HepG2 (cell line): ENCODE results near the gene PSMG3. TPM values are rescaled to one million over a fixed set of nuclear protein-coding genes. Genes with fewer than 3 reads are reported as not detected.

ENCODE experiments used
- ATAC-seq: fragments of 200-7000 bp; cut with Tn5 transposase; 3 replicates; pipeline ENCODE4 v1.9.1; 2020; ENCODE audit warnings: mild to moderate bottlenecking, moderate library complexity
- BruUV-seq: library from RNA; stranded (reverse); fragments of 400-500 nt; replicated peaks from 2 replicates; lab custom pipeline; 2021; lab: Mats Ljungman, UMichigan
- CTCF ChIA-PET: fragments of 300-600 bp; formaldehyde crosslinking; extraction: SDS; loops from one replicate; lab custom pipeline; 2021; ENCODE audit warnings: low total read pairs, inconsistent platforms, low intra/inter-chr PET ratio; lab: Yijun Ruan, JAX
- POLR2A ChIA-PET: fragments of 350-600 bp; sonication (Branson Sonifier 250); formaldehyde crosslinking; loops from one replicate; lab custom pipeline; 2020; ENCODE audit warnings: antibody characterized with exemption, inconsistent platforms; lab: Yijun Ruan, JAX
- DNase-seq: peaks from one replicate; pipeline ENCODE4 v3.0.0-alpha.2; 2015; ENCODE audit warnings: low spot score
- FAIRE-seq: peaks from 3 replicates; lab custom pipeline; 2011; peaks lifted over from hg19 to GRCh38; lab: Jason Lieb, UNC
- H2AFZ ChIP-seq: one replicate; pipeline ENCODE4 v1.6.1; 2011; ENCODE audit warnings: low read length, inconsistent platforms
- H3K27ac ChIP-seq: fragments of 300-600 bp; 3 replicates; pipeline ENCODE4 v1.8.0; 2011; ENCODE audit warnings: mixed run types, mild to moderate bottlenecking, mixed read lengths, low read length, inconsistent platforms; ENCODE audit not compliant: insufficient read depth; ENCODE audit errors: extremely low read length
- H3K27me3 ChIP-seq, 2 experiments: fragments of 200-600 bp in 1 of 2; 2 replicates in 1 of 2; 3 replicates in 1 of 2; pipeline versions ENCODE4 v1.6.0 to v1.8.0; 2011; ENCODE audit warnings: low read length in 2 of 2, mild to moderate bottlenecking in 2 of 2, moderate library complexity in 2 of 2, inconsistent platforms in 1 of 2; ENCODE audit not compliant: insufficient read depth in 2 of 2, control insufficient read depth in 1 of 2
- H3K36me3 ChIP-seq, 2 experiments: fragments of 200-600 bp in 1 of 2; replicated peaks in 1 of 2; 2 replicates in 1 of 2; 3 replicates in 1 of 2; pipeline versions ENCODE4 v1.5.1 to v1.8.0; 2011; ENCODE audit warnings: low read length in 2 of 2, inconsistent platforms in 1 of 2; ENCODE audit not compliant: insufficient read depth in 2 of 2, control insufficient read depth in 1 of 2
- H3K4me1 ChIP-seq: 2 replicates; pipeline ENCODE4 v1.5.1; 2012; ENCODE audit warnings: low read length, inconsistent platforms; ENCODE audit not compliant: insufficient read depth
- H3K4me2 ChIP-seq: 2 replicates; pipeline ENCODE4 v1.6.0; 2011; ENCODE audit warnings: low read depth, low read length, inconsistent platforms
- H3K4me3 ChIP-seq, 3 experiments: fragments of 200-600 bp in 1 of 3; sonication (generic), shearing (Covaris generic) in 1 of 3; replicated peaks in 1 of 3; 2 replicates each; pipeline ENCODE4 v1.5.1; 2011 to 2016; ENCODE audit warnings: low read length in 3 of 3, inconsistent platforms in 2 of 3, low read depth in 2 of 3, mild to moderate bottlenecking in 2 of 3, control low read depth in 1 of 3, mixed read lengths in 1 of 3; ENCODE audit not compliant: insufficient read depth in 1 of 3
- H3K79me2 ChIP-seq: one replicate; pipeline ENCODE4 v1.6.1; 2011; ENCODE audit warnings: low read length, inconsistent platforms; ENCODE audit not compliant: insufficient read depth
- H3K9ac ChIP-seq: 2 replicates; pipeline ENCODE4 v1.6.0; 2011; ENCODE audit warnings: mild to moderate bottlenecking, low read depth, low read length, inconsistent platforms; ENCODE audit not compliant: insufficient read depth
- H3K9me3 ChIP-seq: 2 replicates; pipeline ENCODE4 v1.5.1; 2012; ENCODE audit warnings: mild to moderate bottlenecking, low read length
- H4K20me1 ChIP-seq: 2 replicates; pipeline ENCODE4 v1.6.0; 2011; ENCODE audit warnings: inconsistent platforms, mild to moderate bottlenecking, low read length, moderate library complexity; ENCODE audit not compliant: insufficient read depth
- CHD4 ChIP-seq: fragments of 200-600 bp; sonication (generic); IDR thresholded peaks from 2 replicates; pipeline ENCODE4 v1.7.0; 2017; ENCODE audit warnings: mild to moderate bottlenecking, low read length, borderline replicate concordance
- MIER3 ChIP-seq: IDR thresholded peaks from 2 replicates; pipeline ENCODE4 v1.6.1; 2016; ENCODE audit warnings: missing compliant biosample characterization, borderline replicate concordance
- PRPF4 ChIP-seq: fragments of 200-400 bp; formaldehyde crosslinking; IDR thresholded peaks from 2 replicates; pipeline ENCODE4 v1.6.1; 2016; ENCODE audit warnings: low read length, low read depth; ENCODE audit not compliant: poor library complexity, severe bottlenecking
- RBM39 ChIP-seq: fragments of 200-400 bp; formaldehyde crosslinking; IDR thresholded peaks from one replicate; pipeline ENCODE4 v1.6.1; 2018; ENCODE audit warnings: antibody characterized with exemption, mild to moderate bottlenecking, low read depth, low read length; ENCODE audit not compliant: poor library complexity, severe bottlenecking
- RORA ChIP-seq: sonication (generic); formaldehyde crosslinking; IDR thresholded peaks from 2 replicates; pipeline ENCODE4 v1.5.0; 2020; ENCODE audit warnings: mild to moderate bottlenecking, missing genetic modification reagents, moderate library complexity
- SMARCC2 ChIP-seq: fragments of 450-650 bp; IDR thresholded peaks from 2 replicates; pipeline ENCODE4 v1.6.1; 2017; ENCODE audit warnings: antibody characterized with exemption, mild to moderate bottlenecking
- SMC3 ChIP-seq: IDR thresholded peaks from 2 replicates; pipeline ENCODE4 v1.6.1; 2011; ENCODE audit warnings: low read length, improper control_type of control experiment
- SOX6 ChIP-seq, 2 experiments: fragments of 450-650 bp in 1 of 2; sonication (generic) in 1 of 2; formaldehyde crosslinking in 1 of 2; IDR thresholded peaks; 2 replicates each; pipeline versions ENCODE4 v1.4.0 to v1.6.1; 2017 to 2020; ENCODE audit warnings: antibody characterized with exemption in 1 of 2, mild to moderate bottlenecking in 1 of 2, missing genetic modification reagents in 1 of 2
- TP53 ChIP-seq: sonication (generic); formaldehyde crosslinking; conservative IDR thresholded peaks from 2 replicates; pipeline ENCODE4 v1.4.0; 2020; ENCODE audit warnings: missing genetic modification reagents
- ZFAT ChIP-seq: sonication (generic); formaldehyde crosslinking; conservative IDR thresholded peaks from 2 replicates; pipeline ENCODE4 v1.8.1; 2023; ENCODE audit warnings: missing genetic modification reagents, inconsistent platforms
- ZFY ChIP-seq: sonication (generic); formaldehyde crosslinking; IDR thresholded peaks from 2 replicates; pipeline ENCODE4 v1.4.0; 2020; ENCODE audit warnings: missing genetic modification reagents
- ZNF274 ChIP-seq: sonication (generic); formaldehyde crosslinking; IDR thresholded peaks from 2 replicates; pipeline ENCODE4 v1.5.1; 2020; ENCODE audit warnings: mild to moderate bottlenecking, missing genetic modification reagents
- ZNF343 ChIP-seq: sonication (generic); formaldehyde crosslinking; IDR thresholded peaks from 2 replicates; pipeline ENCODE4 v1.4.0; 2020; ENCODE audit warnings: mild to moderate bottlenecking, missing genetic modification reagents
- ZNF614 ChIP-seq: IDR thresholded peaks from 2 replicates; pipeline ENCODE4 v1.6.1; 2018; ENCODE audit warnings: missing biosample characterization, missing genetic modification reagents, inconsistent platforms, borderline replicate concordance
- ZNF670 ChIP-seq: sonication (generic); formaldehyde crosslinking; IDR thresholded peaks from 2 replicates; pipeline ENCODE4 v1.8.0; 2022; ENCODE audit warnings: mild to moderate bottlenecking, missing genetic modification reagents, borderline replicate concordance
- ZSCAN21 ChIP-seq: sonication (generic); formaldehyde crosslinking; IDR thresholded peaks from 2 replicates; pipeline ENCODE4 v1.8.0; 2022; ENCODE audit warnings: mild to moderate bottlenecking, missing genetic modification reagents, moderate library complexity, borderline replicate concordance
- WGBS: methylation state at CpG from one replicate; pipeline ENCODE4 v1.1.6; 2017; ENCODE audit warnings: low lambda C conversion rate; 5-methylcytosine and 5-hydroxymethylcytosine counted together
- in situ Hi-C: cut with HindIII; loops from 2 replicates; pipeline ENCODE4 v1.10.0; 2017; ENCODE audit warnings: low pct_unique_long_range_greater_than_20kb; ENCODE audit not compliant: extremely low pct_ligation_motif_present
- intact Hi-C: fragments of 100-400 bp; cut with micrococcal nuclease; formaldehyde crosslinking; loops from one replicate; pipeline ENCODE4 v1.10.0; 2022; ENCODE audit not compliant: unreplicated experiment
- polyA plus RNA-seq, 8 experiments: library from polyadenylated mRNA; depleted of rRNA in 3 of 8; stranded (reverse) in 7 of 8; unstranded in 1 of 8; fragments of >200 nt; fragmentation: Illumina TruSeq in 4 of 8; extraction: Trizol in 4 of 8; gene quantifications; 2 replicates each; pipeline versions ENCODE4 v1.2.1 to v1.2.3, GENCODE V29; 2011 to 2016; ENCODE audit warnings: low read depth in 4 of 8, missing spikeins in 1 of 8, mixed read lengths in 1 of 8; ENCODE audit not compliant: insufficient read depth in 1 of 8
- total RNA-seq, 5 experiments: library from RNA; depleted of rRNA; stranded (reverse); fragments of >200 nt; fragmentation: Illumina TruSeq; extraction: Trizol; gene quantifications; 2 replicates each; pipeline ENCODE4 v1.2.3, GENCODE V29; 2016; ENCODE audit warnings: low read depth in 1 of 5
- TF ChIP-seq, protein P1 (sequence below): sonication (generic); formaldehyde crosslinking; IDR thresholded peaks from 2 replicates; pipeline ENCODE4 v1.9.0; 2021; ENCODE audit warnings: missing genetic modification reagents, mild to moderate bottlenecking, borderline replicate concordance
- TF ChIP-seq, protein P2 (sequence below): conservative IDR thresholded peaks from 2 replicates; pipeline ENCODE4 v1.6.1; 2018; ENCODE audit warnings: missing genetic modification reagents
- TF ChIP-seq, protein P3 (sequence below): sonication (generic); formaldehyde crosslinking; IDR thresholded peaks from 2 replicates; pipeline ENCODE4 v1.9.0; 2021; ENCODE audit warnings: missing genetic modification reagents, borderline replicate concordance

PSMG3 gene
- total and polyA plus RNA-seq, 2 of the 13 experiments (the other 11 are each of a cell fraction or from before 2014, with no cell fraction given) = 29.6 to 48.4 TPM

DNA sequence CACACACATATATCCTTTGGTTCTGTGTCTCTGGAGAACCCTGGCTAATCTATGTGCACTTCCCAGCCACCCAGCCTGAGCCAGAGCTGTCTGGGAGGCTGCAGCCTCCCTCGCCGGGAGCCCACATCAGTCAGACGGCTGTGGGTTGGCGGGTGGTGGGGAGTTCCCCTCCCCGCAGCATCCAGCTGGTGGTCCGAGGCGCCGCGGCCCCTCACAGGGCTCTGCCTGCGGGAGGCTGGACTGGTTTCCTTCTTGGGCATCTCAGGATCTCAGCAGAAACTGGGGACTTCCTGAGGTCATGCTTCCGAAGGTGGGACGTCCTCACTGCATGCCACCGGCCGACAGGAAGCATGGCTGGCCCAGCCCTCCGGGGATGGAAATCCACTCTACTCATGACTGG lies 22.0 kb upstream of the PSMG3 start:
- H3K9ac ChIP-seq = no peak overlapping the region
- H4K20me1 ChIP-seq = no peaks in the 10 kb centered on the region
- ChIA-PET POLR2A (no interaction called here), CTCF (no interaction called here)
- H3K36me3 ChIP-seq = no peaks in the 10 kb centered on the region
- intact Hi-C loops = no loop called here
- H3K4me3 ChIP-seq = no peak overlapping the region
- H2AFZ ChIP-seq = no peak overlapping the region
- H3K27ac ChIP-seq = no peak overlapping the region
- no peak for FAIRE-seq
- in situ Hi-C loops = loop anchor here (25.0 kb wide), 1 partner anchor 620 kb away; no protein-coding TSS in a partner anchor
- BruUV-seq = no TSS peak
- no peak for DNase-seq
- H3K4me2 ChIP-seq = no peak overlapping the region
- H3K4me1 ChIP-seq = no peaks in the 10 kb centered on the region
- H3K27me3 ChIP-seq = peaks cover 7 to 63% of the 10 kb centered on the region in 2 experiments; a peak in 3 of 5 replicates
- H3K9me3 ChIP-seq = peaks cover 8% of the 10 kb centered on the region; the same call in 1 of the 2 replicates
- ATAC-seq = no peak
- TF ChIP-seq ZNF614 (CRISPR knock-in tag) (no peak), ZFY (CRISPR knock-in tag) (no peak), RBM39 (no peak), MIER3 (CRISPR knock-in tag) (no peak), TP53 (CRISPR knock-in tag) (no peak), ZNF274 (CRISPR knock-in tag) (no peak), SOX6 (IDR thresholded peaks at IDR 0.05) (no peak), SOX6 (CRISPR knock-in tag; IDR thresholded peaks at IDR 0.05) (no peak), ZFAT (CRISPR knock-in tag) (no peak), RORA (CRISPR knock-in tag) (no peak), PRPF4 (no peak), ZNF343 (CRISPR knock-in tag) (no peak), SMC3 (no peak), CHD4 (no peak), ZNF670 (CRISPR knock-in tag) (no peak), SMARCC2 (no peak), ZSCAN21 (CRISPR knock-in tag) (no peak)
- TF ChIP-seq, protein P1, sequence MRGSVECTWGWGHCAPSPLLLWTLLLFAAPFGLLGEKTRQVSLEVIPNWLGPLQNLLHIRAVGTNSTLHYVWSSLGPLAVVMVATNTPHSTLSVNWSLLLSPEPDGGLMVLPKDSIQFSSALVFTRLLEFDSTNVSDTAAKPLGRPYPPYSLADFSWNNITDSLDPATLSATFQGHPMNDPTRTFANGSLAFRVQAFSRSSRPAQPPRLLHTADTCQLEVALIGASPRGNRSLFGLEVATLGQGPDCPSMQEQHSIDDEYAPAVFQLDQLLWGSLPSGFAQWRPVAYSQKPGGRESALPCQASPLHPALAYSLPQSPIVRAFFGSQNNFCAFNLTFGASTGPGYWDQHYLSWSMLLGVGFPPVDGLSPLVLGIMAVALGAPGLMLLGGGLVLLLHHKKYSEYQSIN (CRISPR knock-in tag) = no peak
- TF ChIP-seq, protein P2, sequence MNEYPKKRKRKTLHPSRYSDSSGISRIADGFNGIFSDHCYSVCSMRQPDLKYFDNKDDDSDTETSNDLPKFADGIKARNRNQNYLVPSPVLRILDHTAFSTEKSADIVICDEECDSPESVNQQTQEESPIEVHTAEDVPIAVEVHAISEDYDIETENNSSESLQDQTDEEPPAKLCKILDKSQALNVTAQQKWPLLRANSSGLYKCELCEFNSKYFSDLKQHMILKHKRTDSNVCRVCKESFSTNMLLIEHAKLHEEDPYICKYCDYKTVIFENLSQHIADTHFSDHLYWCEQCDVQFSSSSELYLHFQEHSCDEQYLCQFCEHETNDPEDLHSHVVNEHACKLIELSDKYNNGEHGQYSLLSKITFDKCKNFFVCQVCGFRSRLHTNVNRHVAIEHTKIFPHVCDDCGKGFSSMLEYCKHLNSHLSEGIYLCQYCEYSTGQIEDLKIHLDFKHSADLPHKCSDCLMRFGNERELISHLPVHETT (CRISPR knock-in tag) = no peak
- TF ChIP-seq, protein P3, sequence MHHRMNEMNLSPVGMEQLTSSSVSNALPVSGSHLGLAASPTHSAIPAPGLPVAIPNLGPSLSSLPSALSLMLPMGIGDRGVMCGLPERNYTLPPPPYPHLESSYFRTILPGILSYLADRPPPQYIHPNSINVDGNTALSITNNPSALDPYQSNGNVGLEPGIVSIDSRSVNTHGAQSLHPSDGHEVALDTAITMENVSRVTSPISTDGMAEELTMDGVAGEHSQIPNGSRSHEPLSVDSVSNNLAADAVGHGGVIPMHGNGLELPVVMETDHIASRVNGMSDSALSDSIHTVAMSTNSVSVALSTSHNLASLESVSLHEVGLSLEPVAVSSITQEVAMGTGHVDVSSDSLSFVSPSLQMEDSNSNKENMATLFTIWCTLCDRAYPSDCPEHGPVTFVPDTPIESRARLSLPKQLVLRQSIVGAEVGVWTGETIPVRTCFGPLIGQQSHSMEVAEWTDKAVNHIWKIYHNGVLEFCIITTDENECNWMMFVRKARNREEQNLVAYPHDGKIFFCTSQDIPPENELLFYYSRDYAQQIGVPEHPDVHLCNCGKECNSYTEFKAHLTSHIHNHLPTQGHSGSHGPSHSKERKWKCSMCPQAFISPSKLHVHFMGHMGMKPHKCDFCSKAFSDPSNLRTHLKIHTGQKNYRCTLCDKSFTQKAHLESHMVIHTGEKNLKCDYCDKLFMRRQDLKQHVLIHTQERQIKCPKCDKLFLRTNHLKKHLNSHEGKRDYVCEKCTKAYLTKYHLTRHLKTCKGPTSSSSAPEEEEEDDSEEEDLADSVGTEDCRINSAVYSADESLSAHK (CRISPR knock-in tag) = no peak
- H3K79me2 ChIP-seq = no peaks in the 10 kb centered on the region
- 14% methylated on average over 4 of the region's 15 CpGs for WGBS
